H9 (cell line): ENCODE data around the gene LRRK2. TPM values are rescaled to one million over a fixed set of nuclear protein-coding genes. Genes with fewer than 3 reads are reported as not detected.

Experiments used
- DNase-seq: peaks from one replicate; pipeline ENCODE4 v3.0.0-alpha.2; 2017
- H2AFZ ChIP-seq: one replicate; pipeline ENCODE4 v1.6.1; 2013; ENCODE audit warnings: mild to moderate bottlenecking, low read length, control low read depth, moderate library complexity
- H2AK5ac ChIP-seq: 2 replicates; pipeline ENCODE4 v1.6.1; 2013; ENCODE audit warnings: low read length, control low read depth, mixed read lengths; ENCODE audit not compliant: insufficient read length
- H2BK120ac ChIP-seq: one replicate; pipeline ENCODE4 v1.6.1; 2013; ENCODE audit warnings: low read depth, mild to moderate bottlenecking, low read length, control low read depth, inconsistent platforms; ENCODE audit not compliant: poor library complexity, severe bottlenecking
- H2BK12ac ChIP-seq: 2 replicates; pipeline ENCODE4 v1.6.1; 2013; ENCODE audit warnings: low read length, control low read depth, mixed read lengths, low read depth; ENCODE audit not compliant: insufficient read length
- H2BK15ac ChIP-seq: 2 replicates; pipeline ENCODE4 v1.6.1; 2013; ENCODE audit warnings: low read depth, low read length, control low read depth
- H2BK20ac ChIP-seq: one replicate; pipeline ENCODE4 v1.6.1; 2013; ENCODE audit warnings: low read depth, mild to moderate bottlenecking, low read length, control low read depth, inconsistent platforms; ENCODE audit not compliant: poor library complexity, severe bottlenecking
- H2BK5ac ChIP-seq: 2 replicates; pipeline ENCODE4 v1.6.1; 2013; ENCODE audit warnings: low read length, control low read depth, mixed read lengths; ENCODE audit not compliant: insufficient read length
- H3K14ac ChIP-seq: 2 replicates; pipeline ENCODE4 v1.6.1; 2013; ENCODE audit warnings: low read length, control low read depth; ENCODE audit not compliant: insufficient read depth
- H3K18ac ChIP-seq: 2 replicates; pipeline ENCODE4 v1.6.1; 2013; ENCODE audit warnings: low read depth, mild to moderate bottlenecking, mixed read lengths, low read length, control low read depth; ENCODE audit not compliant: insufficient read length
- H3K23ac ChIP-seq: 2 replicates; pipeline ENCODE4 v1.6.1; 2013; ENCODE audit warnings: low read length, control low read depth, mixed read lengths, low read depth; ENCODE audit not compliant: insufficient read length
- H3K23me2 ChIP-seq: 2 replicates; pipeline ENCODE4 v1.6.1; 2013; ENCODE audit warnings: low read depth, mild to moderate bottlenecking, mixed read lengths, low read length, control low read depth; ENCODE audit not compliant: insufficient read length, poor library complexity, severe bottlenecking
- H3K27ac ChIP-seq: 2 replicates; pipeline ENCODE4 v1.5.1; 2013; ENCODE audit warnings: low read length, control low read depth, mixed read lengths, low read depth; ENCODE audit not compliant: insufficient read length
- H3K27me3 ChIP-seq: 2 replicates; pipeline ENCODE4 v1.6.1; 2013; ENCODE audit warnings: low read length, control low read depth, inconsistent platforms; ENCODE audit not compliant: insufficient read depth
- H3K4ac ChIP-seq: 2 replicates; pipeline ENCODE4 v1.6.1; 2013; ENCODE audit warnings: low read depth, mild to moderate bottlenecking, control low read depth, inconsistent platforms, low read length, moderate library complexity
- H3K4me1 ChIP-seq: 2 replicates; pipeline ENCODE4 v1.6.1; 2013; ENCODE audit warnings: low read length, control low read depth, inconsistent platforms; ENCODE audit not compliant: insufficient read depth
- H3K4me2 ChIP-seq: 2 replicates; pipeline ENCODE4 v1.6.1; 2013; ENCODE audit warnings: low read length, control low read depth, mixed read lengths; ENCODE audit not compliant: insufficient read length, insufficient read depth
- H3K56ac ChIP-seq: 2 replicates; pipeline ENCODE4 v1.6.1; 2013; ENCODE audit warnings: low read depth, mild to moderate bottlenecking, mixed read lengths, low read length, control low read depth; ENCODE audit not compliant: insufficient read length
- H3K79me1 ChIP-seq: 2 replicates; pipeline ENCODE4 v1.6.1; 2013; ENCODE audit warnings: low read depth, mild to moderate bottlenecking, moderate library complexity, low read length, control low read depth, inconsistent platforms; ENCODE audit not compliant: insufficient read depth, poor library complexity, severe bottlenecking
- H3K79me2 ChIP-seq: 2 replicates; pipeline ENCODE4 v1.6.1; 2013; ENCODE audit warnings: low read length, control low read depth, inconsistent platforms; ENCODE audit not compliant: insufficient read depth
- H3K9ac ChIP-seq: 2 replicates; pipeline ENCODE4 v1.6.1; 2013; ENCODE audit warnings: low read length, control low read depth, mixed read lengths; ENCODE audit not compliant: insufficient read length; ENCODE audit errors: extremely low read depth
- H3K9me3 ChIP-seq: one replicate; pipeline ENCODE4 v1.6.1; 2013; ENCODE audit warnings: low read depth, low read length, inconsistent platforms; ENCODE audit not compliant: control insufficient read depth
- H3T11ph ChIP-seq: one replicate; pipeline ENCODE4 v1.6.1; 2013; ENCODE audit warnings: mild to moderate bottlenecking, low read length, control low read depth, inconsistent platforms
- H4K20me1 ChIP-seq: one replicate; pipeline ENCODE4 v1.6.1; 2013; ENCODE audit not compliant: control insufficient read depth, insufficient read length, insufficient read depth
- H4K5ac ChIP-seq: 2 replicates; pipeline ENCODE4 v1.6.1; 2013; ENCODE audit warnings: low read depth, mild to moderate bottlenecking, mixed read lengths, low read length, control low read depth; ENCODE audit not compliant: insufficient read length
- H4K8ac ChIP-seq: replicated peaks from 2 replicates; pipeline ENCODE4 v1.6.1; 2013; ENCODE audit warnings: low read length, control low read depth, mixed read lengths, low read depth; ENCODE audit not compliant: insufficient read length
- H4K91ac ChIP-seq: 2 replicates; pipeline ENCODE4 v1.6.1; 2013; ENCODE audit warnings: low read depth, mild to moderate bottlenecking, moderate library complexity, mixed read lengths, low read length, control low read depth; ENCODE audit not compliant: insufficient read length
- H3K27ac Mint-ChIP-seq, 3 experiments: 2 replicates in 2 of 3; 3 replicates in 1 of 3; pipeline ENCODE4 v1.8.0; 2020 to 2021; ENCODE audit warnings: mixed read lengths in 3 of 3, mild to moderate bottlenecking in 1 of 3, moderate library complexity in 1 of 3
- H3K27me3 Mint-ChIP-seq: 2 replicates; pipeline ENCODE4 v1.8.0; 2021; ENCODE audit warnings: low read depth, mild to moderate bottlenecking, moderate library complexity, mixed read lengths
- H3K36me3 Mint-ChIP-seq, 3 experiments: 2 replicates in 2 of 3; 3 replicates in 1 of 3; pipeline ENCODE4 v1.8.0; 2020 to 2021; ENCODE audit warnings: low read depth in 3 of 3, mixed read lengths in 3 of 3; ENCODE audit not compliant: insufficient read depth in 1 of 3
- H3K4me1 Mint-ChIP-seq, 2 experiments: 2 replicates each; pipeline ENCODE4 v1.8.0; 2020; ENCODE audit warnings: mixed read lengths in 2 of 2
- H3K4me3 Mint-ChIP-seq, 2 experiments: 2 replicates in 1 of 2; 3 replicates in 1 of 2; pipeline ENCODE4 v1.8.0; 2020 to 2021; ENCODE audit warnings: mild to moderate bottlenecking in 2 of 2, mixed read lengths in 2 of 2, moderate library complexity in 1 of 2
- H3K9me3 Mint-ChIP-seq, 2 experiments: 2 replicates in 1 of 2; 3 replicates in 1 of 2; pipeline ENCODE4 v1.8.0; 2020; ENCODE audit warnings: mild to moderate bottlenecking in 2 of 2, mixed read lengths in 2 of 2, moderate library complexity in 1 of 2
- WGBS: extraction: QIAGEN DNeasy Blood & Tissue Kit; methylation state at CpG from one replicate; pipeline ENCODE4 v1.1.7; 2013; ENCODE audit warnings: missing lambda C conversion rate, low lambda C conversion rate, mixed read lengths; ENCODE audit not compliant: insufficient read length; ENCODE audit errors: extremely low coverage; 5-methylcytosine and 5-hydroxymethylcytosine counted together
- total RNA-seq: library from RNA; stranded (reverse); gene quantifications from 2 replicates; pipeline ENCODE4 v1.2.1, GENCODE V29; 2021
- TF ChIP-seq, protein P1 (sequence below): fragments of 200-600 bp; sonication (generic); conservative IDR thresholded peaks from 3 replicates; pipeline ENCODE4 v1.8.0; 2021; ENCODE audit warnings: antibody characterized with exemption, mild to moderate bottlenecking

Gene LRRK2
- total RNA-seq, 1 experiment from 2014 or later: 0.17 TPM

GRCh38 chr12:40281791-40282364 lies 57.1 kb downstream of the LRRK2 start:
- no peaks in the 10 kb centered on the region for H3K36me3 Mint-ChIP-seq
- H2AK5ac ChIP-seq: no peak overlapping the region
- H3K4me1 Mint-ChIP-seq: no peaks in the 10 kb centered on the region
- no peak overlapping the region for H2BK120ac ChIP-seq
- H3K9me3 ChIP-seq: no peaks in the 10 kb centered on the region
- H3K18ac ChIP-seq: no peak overlapping the region
- WGBS: no CpG with 5 or more reads among the region's 1 CpG
- no peaks in the 10 kb centered on the region for H3K4me1 ChIP-seq
- H2BK12ac ChIP-seq: no peak overlapping the region
- H3K4me3 Mint-ChIP-seq: no peak overlapping the region
- H2BK20ac ChIP-seq: no peak overlapping the region
- H4K5ac ChIP-seq: no peak overlapping the region
- no peak overlapping the region for H3K4me2 ChIP-seq
- TF ChIP-seq, protein P1, sequence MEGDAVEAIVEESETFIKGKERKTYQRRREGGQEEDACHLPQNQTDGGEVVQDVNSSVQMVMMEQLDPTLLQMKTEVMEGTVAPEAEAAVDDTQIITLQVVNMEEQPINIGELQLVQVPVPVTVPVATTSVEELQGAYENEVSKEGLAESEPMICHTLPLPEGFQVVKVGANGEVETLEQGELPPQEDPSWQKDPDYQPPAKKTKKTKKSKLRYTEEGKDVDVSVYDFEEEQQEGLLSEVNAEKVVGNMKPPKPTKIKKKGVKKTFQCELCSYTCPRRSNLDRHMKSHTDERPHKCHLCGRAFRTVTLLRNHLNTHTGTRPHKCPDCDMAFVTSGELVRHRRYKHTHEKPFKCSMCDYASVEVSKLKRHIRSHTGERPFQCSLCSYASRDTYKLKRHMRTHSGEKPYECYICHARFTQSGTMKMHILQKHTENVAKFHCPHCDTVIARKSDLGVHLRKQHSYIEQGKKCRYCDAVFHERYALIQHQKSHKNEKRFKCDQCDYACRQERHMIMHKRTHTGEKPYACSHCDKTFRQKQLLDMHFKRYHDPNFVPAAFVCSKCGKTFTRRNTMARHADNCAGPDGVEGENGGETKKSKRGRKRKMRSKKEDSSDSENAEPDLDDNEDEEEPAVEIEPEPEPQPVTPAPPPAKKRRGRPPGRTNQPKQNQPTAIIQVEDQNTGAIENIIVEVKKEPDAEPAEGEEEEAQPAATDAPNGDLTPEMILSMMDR: no peak
- no peak overlapping the region for H2BK5ac ChIP-seq
- H3K9ac ChIP-seq: no peak overlapping the region
- H4K20me1 ChIP-seq: no peaks in the 10 kb centered on the region
- H3K27me3 ChIP-seq: no peaks in the 10 kb centered on the region
- H4K8ac ChIP-seq: no peak overlapping the region
- H3K56ac ChIP-seq: no peak overlapping the region
- no peaks in the 10 kb centered on the region for H3K79me2 ChIP-seq
- no peak overlapping the region for H3K27ac ChIP-seq
- H3K27me3 Mint-ChIP-seq: no peaks in the 10 kb centered on the region
- H3K23me2 ChIP-seq: no peaks in the 10 kb centered on the region
- no peak overlapping the region for H3K14ac ChIP-seq
- no peak overlapping the region for H3T11ph ChIP-seq
- no peak overlapping the region for H2AFZ ChIP-seq
- DNase-seq: no peak
- H4K91ac ChIP-seq: no peak overlapping the region
- no peaks in the 10 kb centered on the region for H3K79me1 ChIP-seq
- H3K23ac ChIP-seq: no peak overlapping the region
- H2BK15ac ChIP-seq: no peak overlapping the region
- peaks cover 0 to 3% of the 10 kb centered on the region in 2 experiments; a peak in 1 of 5 replicates for H3K9me3 Mint-ChIP-seq
- no peak overlapping the region for H3K4ac ChIP-seq
- H3K27ac Mint-ChIP-seq: no peak overlapping the region
